ENCODE measurements around the gene OR2T10.
"Not testable (repeated sequence)": the region's sequence is repeated elsewhere in the genome, so short reads cannot be mapped to it uniquely, and the experiment has no call there.

OR2T10 gene

DNA sequence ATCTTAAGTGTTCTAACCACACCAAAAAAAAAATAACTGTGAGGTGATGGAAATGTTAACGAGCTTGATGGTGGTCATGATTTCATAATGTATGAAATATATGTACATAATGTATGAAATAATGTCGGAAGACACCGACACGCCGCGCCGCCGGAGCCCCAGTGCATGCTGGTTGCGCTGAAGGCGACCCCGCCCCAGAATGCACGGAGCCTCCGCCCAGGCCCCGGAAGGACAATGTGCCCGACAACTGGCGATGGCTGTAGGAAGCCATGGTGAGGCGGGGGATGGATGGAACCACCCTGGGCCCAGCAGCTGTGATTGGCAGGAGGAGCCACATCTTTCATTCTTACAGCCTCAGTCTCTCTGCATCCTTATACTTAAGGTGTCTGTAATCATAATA, 7.4 kb downstream of the OR2T10 start:
- H3K27ac ChIP-seq = no peak overlapping the region
- no peak overlapping the region for H3K9ac ChIP-seq
- TF ChIP-seq CTCF (conservative IDR thresholded peaks at IDR 0.05; ENCODE audit: low read depth, low read length) = no peak
- no peaks in the 10 kb centered on the region for H3K27me3 ChIP-seq (ENCODE audit: insufficient read depth, low read depth)
- H3K4me2 ChIP-seq = no peak overlapping the region
- H2AFZ ChIP-seq (ENCODE audit: low read depth) = no peak overlapping the region
- no peak overlapping the region for H3K4me3 ChIP-seq (IDR thresholded peaks at IDR 0.05; ENCODE audit: insufficient read depth, low read depth, low read length)
- no peaks in the 10 kb centered on the region for H4K20me1 ChIP-seq (ENCODE audit: insufficient read depth)
- H3K36me3 ChIP-seq (ENCODE audit: insufficient read depth) = no peaks in the 10 kb centered on the region
- no peaks in the 10 kb centered on the region for H3K4me1 ChIP-seq (ENCODE audit: low read depth, poor library complexity, severe bottlenecking)
- H3K79me2 ChIP-seq (ENCODE audit: insufficient read depth, low read depth) = no peaks in the 10 kb centered on the region

- H3K27ac ChIP-seq = no peak overlapping the region
- no peaks in the 10 kb centered on the region for H3K79me2 ChIP-seq (ENCODE audit: insufficient read depth, low read depth)
- no peaks in the 10 kb centered on the region for H3K27me3 ChIP-seq (ENCODE audit: insufficient read depth, low read depth)
- H4K20me1 ChIP-seq (ENCODE audit: insufficient read depth) = no peaks in the 10 kb centered on the region
- no peaks in the 10 kb centered on the region for H3K4me1 ChIP-seq (ENCODE audit: low read depth, poor library complexity, severe bottlenecking)
- H3K36me3 ChIP-seq (ENCODE audit: insufficient read depth) = no peaks in the 10 kb centered on the region
- H3K9ac ChIP-seq = no peak overlapping the region
- H2AFZ ChIP-seq (ENCODE audit: low read depth) = no peak overlapping the region
- no peak overlapping the region for H3K4me2 ChIP-seq
- no peak for TF ChIP-seq CTCF (conservative IDR thresholded peaks at IDR 0.05; ENCODE audit: low read depth, low read length)
- no peak overlapping the region for H3K4me3 ChIP-seq (IDR thresholded peaks at IDR 0.05; ENCODE audit: insufficient read depth, low read depth, low read length)
These were observed 8.2 kb downstream of the OR2T10 start for GRCh38 chr1:248589334-248589733.

DNA sequence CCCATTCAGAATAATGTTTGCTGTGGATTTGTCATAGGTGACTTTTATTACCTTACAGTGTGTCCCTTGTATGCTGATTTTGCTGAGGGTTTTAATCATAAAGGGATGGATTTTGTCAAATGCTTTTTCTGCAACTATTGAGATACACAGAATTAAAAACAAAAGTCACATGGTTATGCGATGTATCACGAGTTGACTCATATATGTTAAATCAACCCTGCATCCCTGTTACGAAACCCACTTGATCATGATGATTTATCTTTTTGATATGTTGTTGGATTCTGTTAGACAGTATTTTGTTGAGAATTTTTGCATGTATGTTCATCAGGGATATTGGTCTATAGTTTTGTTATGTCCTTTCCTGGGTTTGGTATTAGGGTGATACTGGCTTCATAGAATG, 12.2 kb downstream of the OR2T10 start:
- Histone ChIP-seq H2AFZ (ENCODE audit: low read depth) (no peak overlapping the region), H3K36me3 (ENCODE audit: insufficient read depth) (no peaks in the 10 kb centered on the region), H3K79me2 (ENCODE audit: insufficient read depth, low read depth) (no peaks in the 10 kb centered on the region), H3K27ac (no peak overlapping the region), H3K4me2 (no peak overlapping the region), H3K27me3 (ENCODE audit: insufficient read depth, low read depth) (no peaks in the 10 kb centered on the region), H3K9ac (no peak overlapping the region), H4K20me1 (ENCODE audit: insufficient read depth) (no peaks in the 10 kb centered on the region), H3K4me1 (ENCODE audit: low read depth, poor library complexity, severe bottlenecking) (no peaks in the 10 kb centered on the region), H3K4me3 (IDR thresholded peaks at IDR 0.05; ENCODE audit: insufficient read depth, low read depth, low read length) (no peak overlapping the region)
- no peak for TF ChIP-seq CTCF (conservative IDR thresholded peaks at IDR 0.05; ENCODE audit: low read depth, low read length)

- H3K9ac ChIP-seq = no peak overlapping the region
- H3K4me1 ChIP-seq (ENCODE audit: low read depth, poor library complexity, severe bottlenecking) = no peaks in the 10 kb centered on the region
- no peaks in the 10 kb centered on the region for H3K79me2 ChIP-seq (ENCODE audit: insufficient read depth, low read depth)
- H3K27me3 ChIP-seq (ENCODE audit: insufficient read depth, low read depth) = no peaks in the 10 kb centered on the region
- no peak overlapping the region for H3K4me3 ChIP-seq (IDR thresholded peaks at IDR 0.05; ENCODE audit: insufficient read depth, low read depth, low read length)
- no peak overlapping the region for H3K27ac ChIP-seq
- H3K36me3 ChIP-seq (ENCODE audit: insufficient read depth) = no peaks in the 10 kb centered on the region
- TF ChIP-seq CTCF (conservative IDR thresholded peaks at IDR 0.05; ENCODE audit: low read depth, low read length) = no peak
- no peak overlapping the region for H3K4me2 ChIP-seq
- H4K20me1 ChIP-seq (ENCODE audit: insufficient read depth) = no peaks in the 10 kb centered on the region
- no peak overlapping the region for H2AFZ ChIP-seq (ENCODE audit: low read depth)
These were observed 21.1 kb downstream of the OR2T10 start for GRCh38 chr1:248576260-248576980.

- not testable (repeated sequence) for H4K20me1 ChIP-seq (ENCODE audit: insufficient read depth); H3K9ac ChIP-seq; H2AFZ ChIP-seq (ENCODE audit: low read depth); H3K79me2 ChIP-seq (ENCODE audit: insufficient read depth, low read depth); H3K36me3 ChIP-seq (ENCODE audit: insufficient read depth); H3K27ac ChIP-seq; H3K4me3 ChIP-seq (IDR thresholded peaks at IDR 0.05; ENCODE audit: insufficient read depth, low read depth, low read length); H3K4me2 ChIP-seq; H3K27me3 ChIP-seq (ENCODE audit: insufficient read depth, low read depth); H3K4me1 ChIP-seq (ENCODE audit: low read depth, poor library complexity, severe bottlenecking)
These were observed 22.8 kb downstream of the OR2T10 start, which contains the start of gene OR2T34 for GRCh38 chr1:248574657-248575056. TSS of gene OR2T34 (minus strand) at chr1:248574757. CDS start at chr1:248574757, 0 bp downstream.

DNA sequence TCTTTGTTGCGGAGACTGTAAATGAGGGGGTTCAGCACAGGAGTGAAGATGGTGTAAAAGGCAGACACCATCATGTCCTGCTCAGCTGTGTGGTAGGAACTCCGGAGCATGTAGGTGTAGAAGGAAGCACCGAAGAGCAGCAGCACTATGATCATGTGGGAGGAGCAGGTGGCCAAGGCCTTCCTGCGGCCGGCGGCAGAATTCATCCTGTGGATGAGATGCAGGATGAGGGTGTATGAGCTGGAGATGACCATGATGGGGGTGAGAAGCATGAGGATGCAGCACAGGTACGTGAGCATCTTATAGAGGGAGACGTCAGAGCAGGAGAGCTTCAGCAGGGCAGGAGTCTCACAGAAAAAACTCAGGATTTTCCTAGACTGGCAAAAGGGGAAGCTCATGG, 23.6 kb downstream of the OR2T10 start:
- H3K79me2 ChIP-seq (ENCODE audit: insufficient read depth, low read depth); H3K4me3 ChIP-seq (IDR thresholded peaks at IDR 0.05; ENCODE audit: insufficient read depth, low read depth, low read length); H3K27me3 ChIP-seq (ENCODE audit: insufficient read depth, low read depth); H3K36me3 ChIP-seq (ENCODE audit: insufficient read depth); H3K9ac ChIP-seq; H3K4me1 ChIP-seq (ENCODE audit: low read depth, poor library complexity, severe bottlenecking); H3K27ac ChIP-seq; H3K4me2 ChIP-seq; H4K20me1 ChIP-seq (ENCODE audit: insufficient read depth); H2AFZ ChIP-seq (ENCODE audit: low read depth): not testable (repeated sequence)

DNA sequence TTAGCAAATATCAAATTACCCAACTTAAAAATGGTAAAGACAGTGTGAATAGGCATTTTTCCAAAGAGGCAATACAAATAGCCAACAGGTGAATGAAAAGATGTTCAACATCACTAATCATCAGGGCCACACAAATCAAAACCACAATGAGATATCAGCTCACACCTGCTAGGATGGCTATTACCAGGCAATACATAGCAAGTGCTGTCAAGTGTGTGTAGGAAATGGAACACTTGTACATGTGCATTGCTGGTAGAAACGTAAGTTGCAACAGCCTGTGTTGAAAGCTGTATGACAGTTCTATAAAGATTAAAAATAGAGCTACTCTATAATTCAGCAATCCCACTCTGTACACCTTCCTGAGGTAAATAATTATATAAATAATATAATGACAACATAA, 25.5 kb downstream of the OR2T10 start:
- H3K9ac ChIP-seq; H3K4me3 ChIP-seq (IDR thresholded peaks at IDR 0.05; ENCODE audit: insufficient read depth, low read depth, low read length); H3K36me3 ChIP-seq (ENCODE audit: insufficient read depth); H3K4me2 ChIP-seq; H3K4me1 ChIP-seq (ENCODE audit: low read depth, poor library complexity, severe bottlenecking); H2AFZ ChIP-seq (ENCODE audit: low read depth); H3K27ac ChIP-seq; H3K79me2 ChIP-seq (ENCODE audit: insufficient read depth, low read depth); H3K27me3 ChIP-seq (ENCODE audit: insufficient read depth, low read depth); H4K20me1 ChIP-seq (ENCODE audit: insufficient read depth): not testable (repeated sequence)

All from KMS-11 (cell line).